HCT116 (cell line): ENCODE data around the gene ST7. TPM values are rescaled to one million over a fixed set of nuclear protein-coding genes. Genes with fewer than 3 reads are reported as not detected.

Experiments
- ATAC-seq: fragments of 200-7000 bp; cut with Tn5 transposase; 2 replicates; pipeline ENCODE4 v1.9.1; 2020; ENCODE audit warnings: mild to moderate bottlenecking, moderate library complexity
- BruUV-seq: library from RNA; stranded (reverse); fragments of 400-500 nt; replicated peaks from 2 replicates; lab custom pipeline; 2021; lab: Mats Ljungman, UMichigan
- CTCF ChIA-PET: fragments of 300-600 bp; sonication (Branson Sonifier 250); formaldehyde crosslinking; loops from one replicate; lab custom pipeline; 2021; ENCODE audit warnings: antibody characterized with exemption; lab: Charles Lee
- POLR2A ChIA-PET: fragments of 300-600, 350-600 bp; sonication (Branson Sonifier 250); formaldehyde crosslinking; loops from one replicate; lab custom pipeline; 2021; ENCODE audit warnings: antibody characterized with exemption; lab: Charles Lee
- RAD21 ChIA-PET, 2 experiments: fragments of 300-600 bp; sonication (Branson Sonifier 250); formaldehyde crosslinking; loops; one replicate each; lab custom pipeline; 2023; ENCODE audit warnings: low total read pairs in 2 of 2; ENCODE audit not compliant: uncharacterized antibody in 2 of 2, unreplicated experiment in 2 of 2, low non-redundant PET in 1 of 2; lab: Charles Lee
- DNase-seq: peaks from one replicate; pipeline ENCODE4 v3.0.0-alpha.2; 2010; ENCODE audit warnings: low read depth, low spot score
- H2AFZ ChIP-seq: fragments of 200-600 bp; shearing (Covaris generic), sonication (generic); 2 replicates; pipeline ENCODE4 v1.6.1; 2017; ENCODE audit warnings: low read depth, mixed run types, mixed read lengths, antibody characterized with exemption, low read length; ENCODE audit not compliant: poor library complexity, severe bottlenecking
- H3K27ac ChIP-seq: 2 replicates; pipeline ENCODE4 v1.5.1; 2012; ENCODE audit warnings: low read depth, low read length
- H3K27me3 ChIP-seq: fragments of 200-600 bp; sonication (generic); 2 replicates; pipeline ENCODE4 v1.6.1; 2016; ENCODE audit warnings: mixed run types, low read length, mixed read lengths; ENCODE audit not compliant: insufficient read depth
- H3K36me3 ChIP-seq, 2 experiments: fragments of 200-500 bp in 1 of 2; fragments of 200-600 bp in 1 of 2; sonication (Bioruptor generic) in 1 of 2; sonication (generic) in 1 of 2; 2 replicates each; pipeline versions ENCODE4 v1.5.1 to v1.6.1; 2014 to 2016; ENCODE audit warnings: low read length in 2 of 2, inconsistent platforms in 1 of 2, mixed read lengths in 1 of 2, mixed run types in 1 of 2; ENCODE audit not compliant: insufficient read depth in 2 of 2, control insufficient read depth in 1 of 2
- H3K4me1 ChIP-seq, 2 experiments: fragments of 200-600 bp in 1 of 2; sonication (generic) in 1 of 2; 2 replicates each; pipeline versions ENCODE4 v1.5.1 to v1.6.1; 2012 to 2017; ENCODE audit warnings: low read length in 2 of 2, inconsistent platforms in 1 of 2, mild to moderate bottlenecking in 1 of 2, mixed read lengths in 1 of 2, mixed run types in 1 of 2, moderate library complexity in 1 of 2; ENCODE audit not compliant: insufficient read depth in 2 of 2, control insufficient read depth in 1 of 2
- H3K4me2 ChIP-seq: fragments of 200-600 bp; sonication (generic); 2 replicates; pipeline ENCODE4 v1.6.1; 2017; ENCODE audit warnings: mixed run types, low read length, mixed read lengths
- H3K4me3 ChIP-seq, 2 experiments: fragments of 200-600 bp in 1 of 2; sonication (generic) in 1 of 2; replicated peaks in 1 of 2; 2 replicates each; pipeline ENCODE4 v1.5.1; 2011 to 2016; ENCODE audit warnings: low read length in 2 of 2, control low read depth in 1 of 2, low read depth in 1 of 2, mild to moderate bottlenecking in 1 of 2, mixed read lengths in 1 of 2, mixed run types in 1 of 2
- H3K79me2 ChIP-seq: fragments of 200-600 bp; sonication (generic); 2 replicates; pipeline ENCODE4 v1.6.1; 2017; ENCODE audit warnings: mild to moderate bottlenecking, mixed run types, low read length, moderate library complexity, mixed read lengths; ENCODE audit not compliant: insufficient read depth
- H3K9ac ChIP-seq: fragments of 200-600 bp; sonication (generic); 2 replicates; pipeline ENCODE4 v1.6.1; 2016; ENCODE audit warnings: low read length, mixed read lengths
- H3K9me2 ChIP-seq: fragments of 200-600 bp; sonication (generic), shearing (Covaris generic); 2 replicates; pipeline ENCODE4 v1.6.1; 2017; ENCODE audit warnings: mixed run types, mild to moderate bottlenecking, moderate library complexity; ENCODE audit not compliant: insufficient read depth
- H3K9me3 ChIP-seq, 2 experiments: fragments of 200-500 bp in 1 of 2; fragments of 200-600 bp in 1 of 2; sonication (Bioruptor generic) in 1 of 2; sonication (generic) in 1 of 2; 2 replicates each; pipeline ENCODE4 v1.6.1; 2014 to 2017; ENCODE audit warnings: low read length in 2 of 2, mixed read lengths in 2 of 2, inconsistent platforms in 1 of 2, low read depth in 1 of 2, mild to moderate bottlenecking in 1 of 2, mixed run types in 1 of 2, moderate library complexity in 1 of 2; ENCODE audit not compliant: control insufficient read depth in 1 of 2, insufficient read depth in 1 of 2
- H4K20me1 ChIP-seq: fragments of 200-600 bp; sonication (generic), shearing (Covaris generic); 2 replicates; pipeline ENCODE4 v1.6.1; 2017; ENCODE audit warnings: mixed run types, mild to moderate bottlenecking, moderate library complexity; ENCODE audit not compliant: insufficient read depth
- ELF1 ChIP-seq: IDR thresholded peaks from 2 replicates; pipeline ENCODE4 v1.6.1; 2012; ENCODE audit warnings: low read depth, borderline replicate concordance
- EZH2 ChIP-seq: fragments of 200-600 bp; sonication (generic); IDR thresholded peaks from 2 replicates; pipeline ENCODE4 v1.6.1; 2017; ENCODE audit warnings: antibody characterized with exemption, mixed run types
- EZH2phosphoT487 ChIP-seq: fragments of 200-600 bp; IDR thresholded peaks from 2 replicates; pipeline ENCODE4 v1.6.1; 2018; ENCODE audit warnings: antibody characterized with exemption, borderline replicate concordance
- POLR2A ChIP-seq: IDR thresholded peaks from 2 replicates; pipeline ENCODE4 v1.7.0; 2011; ENCODE audit warnings: borderline replicate concordance; ENCODE audit not compliant: insufficient read depth, insufficient read length; ENCODE audit errors: extremely low read depth
- RAD21 ChIP-seq: IDR thresholded peaks from 2 replicates; pipeline ENCODE4 v1.6.1; 2012; ENCODE audit warnings: low read depth, mild to moderate bottlenecking
- SP1 ChIP-seq: IDR thresholded peaks from 2 replicates; pipeline ENCODE4 v1.6.1; 2012; ENCODE audit warnings: low read depth
- ZNF274 ChIP-seq: fragments of 200-500 bp; sonication (Bioruptor generic); IDR thresholded peaks from 2 replicates; pipeline ENCODE4 v1.6.1; 2014; ENCODE audit warnings: mild to moderate bottlenecking, low read depth, low read length, inconsistent platforms
- intact Hi-C: fragments of 100-400 bp; cut with micrococcal nuclease; formaldehyde crosslinking; loops from 2 replicates; pipeline ENCODE4 v1.10.0; 2022
- total RNA-seq: library from RNA; stranded (reverse); gene quantifications from one replicate; pipeline ENCODE4 v1.2.1, GENCODE V29; 2021; ENCODE audit not compliant: unreplicated experiment
- TF ChIP-seq, protein P1 (sequence below), 3 experiments: fragments of 200-600 bp in 1 of 3; sonication (generic) in 1 of 3; IDR thresholded peaks in 2 of 3; conservative IDR thresholded peaks in 1 of 3; 2 replicates each; pipeline ENCODE4 v1.5.1; 2012 to 2017; ENCODE audit warnings: low read depth in 2 of 3, low read length in 2 of 3, antibody characterized with exemption in 1 of 3, borderline replicate concordance in 1 of 3, control low read depth in 1 of 3, mild to moderate bottlenecking in 1 of 3, mixed read lengths in 1 of 3, mixed run types in 1 of 3, moderate library complexity in 1 of 3; ENCODE audit not compliant: insufficient read depth in 1 of 3
- TF ChIP-seq, protein P2 (sequence below): IDR thresholded peaks from 2 replicates; pipeline ENCODE4 v1.6.1; 2012

ST7 gene
- total RNA-seq, 1 experiment from 2014 or later = 12.6 TPM

DNA sequence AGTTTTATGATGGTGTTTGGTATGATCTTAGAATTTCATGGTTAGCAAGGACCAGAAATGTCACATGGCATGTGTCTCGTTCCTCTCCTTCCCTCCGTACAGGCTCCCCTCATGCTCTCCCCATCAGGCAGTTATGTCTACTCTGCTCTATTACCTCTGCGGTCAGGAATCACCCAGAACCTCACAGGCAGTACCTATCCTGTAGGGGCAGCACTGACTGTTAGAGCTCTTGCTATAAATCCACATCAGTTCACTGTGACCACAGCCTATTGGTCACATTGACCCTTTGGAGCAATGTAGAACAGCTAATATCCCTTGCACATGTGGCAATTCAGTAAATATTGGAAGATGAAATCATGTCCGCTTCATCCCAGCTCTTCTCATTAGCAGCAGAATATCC is 217.8 kb downstream of the ST7 start:
- DNase-seq (no peak), ATAC-seq (peak; percentile 92)
- H3K4me2 ChIP-seq = no peak overlapping the region
- no TSS peak for BruUV-seq
- H3K36me3 ChIP-seq = no peaks in the 10 kb centered on the region
- TF ChIP-seq POLR2A = no peak
- no peak for TF ChIP-seq ZNF274
- TF ChIP-seq, protein P1, sequence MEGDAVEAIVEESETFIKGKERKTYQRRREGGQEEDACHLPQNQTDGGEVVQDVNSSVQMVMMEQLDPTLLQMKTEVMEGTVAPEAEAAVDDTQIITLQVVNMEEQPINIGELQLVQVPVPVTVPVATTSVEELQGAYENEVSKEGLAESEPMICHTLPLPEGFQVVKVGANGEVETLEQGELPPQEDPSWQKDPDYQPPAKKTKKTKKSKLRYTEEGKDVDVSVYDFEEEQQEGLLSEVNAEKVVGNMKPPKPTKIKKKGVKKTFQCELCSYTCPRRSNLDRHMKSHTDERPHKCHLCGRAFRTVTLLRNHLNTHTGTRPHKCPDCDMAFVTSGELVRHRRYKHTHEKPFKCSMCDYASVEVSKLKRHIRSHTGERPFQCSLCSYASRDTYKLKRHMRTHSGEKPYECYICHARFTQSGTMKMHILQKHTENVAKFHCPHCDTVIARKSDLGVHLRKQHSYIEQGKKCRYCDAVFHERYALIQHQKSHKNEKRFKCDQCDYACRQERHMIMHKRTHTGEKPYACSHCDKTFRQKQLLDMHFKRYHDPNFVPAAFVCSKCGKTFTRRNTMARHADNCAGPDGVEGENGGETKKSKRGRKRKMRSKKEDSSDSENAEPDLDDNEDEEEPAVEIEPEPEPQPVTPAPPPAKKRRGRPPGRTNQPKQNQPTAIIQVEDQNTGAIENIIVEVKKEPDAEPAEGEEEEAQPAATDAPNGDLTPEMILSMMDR (IDR thresholded peaks at IDR 0.05 in 2 of 3, conservative IDR thresholded peaks at IDR 0.05 in 1 of 3; ENCODE audit: borderline replicate concordance in 1 of 3, insufficient read depth in 1 of 3, low read depth in 2 of 3, low read length in 2 of 3) = peak in 2 of 3 experiments; percentile 34 to 48; a peak in 4 of 6 replicates
- no peak for TF ChIP-seq SP1
- no peak for TF ChIP-seq EZH2
- TF ChIP-seq ELF1 = no peak
- no peak for TF ChIP-seq EZH2phosphoT487
- TF ChIP-seq, protein P2, sequence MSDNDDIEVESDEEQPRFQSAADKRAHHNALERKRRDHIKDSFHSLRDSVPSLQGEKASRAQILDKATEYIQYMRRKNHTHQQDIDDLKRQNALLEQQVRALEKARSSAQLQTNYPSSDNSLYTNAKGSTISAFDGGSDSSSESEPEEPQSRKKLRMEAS = no peak
- TF ChIP-seq RAD21 = no peak
- H3K4me3 ChIP-seq = no peak overlapping the region
- intact Hi-C loops = no loop called here
- H2AFZ ChIP-seq = no peak overlapping the region
- RAD21 ChIA-PET = no interaction called here
- no peaks in the 10 kb centered on the region for H3K9me2 ChIP-seq
- no peaks in the 10 kb centered on the region for H3K4me1 ChIP-seq
- CTCF ChIA-PET = interaction anchor here (0.6 to 1.0 kb wide), 3 partner anchors 8 to 42 kb away, joined by 3 read pairs; no protein-coding TSS in a partner anchor
- H3K9ac ChIP-seq = no peak overlapping the region
- no peaks in the 10 kb centered on the region for H3K27me3 ChIP-seq
- no peaks in the 10 kb centered on the region for H3K79me2 ChIP-seq
- POLR2A ChIA-PET = no interaction called here
- no peak overlapping the region for H3K27ac ChIP-seq
- H3K9me3 ChIP-seq = no peaks in the 10 kb centered on the region
- no peaks in the 10 kb centered on the region for H4K20me1 ChIP-seq
